B cell (primary cell): ENCODE data around the gene SEMA4A. TPM values are rescaled to one million over a fixed set of nuclear protein-coding genes. Genes with fewer than 3 reads are reported as not detected.
"Not testable (repeated sequence)": the region's sequence is repeated elsewhere in the genome, so short reads cannot be mapped to it uniquely, and the experiment has no call there.

Experiments
- ATAC-seq: fragments of 200-7000 bp; cut with Tn5 transposase; one replicate; pipeline ENCODE4 v1.10.0; 2021; ENCODE audit warnings: low read depth, mild to moderate bottlenecking, moderate number of reproducible peaks, moderate library complexity
- CTCF ChIA-PET: fragments of 350-600 bp; sonication (Branson Sonifier 250); formaldehyde crosslinking; loops from one replicate; lab custom pipeline; 2021; ENCODE audit warnings: antibody characterized with exemption, inconsistent platforms; lab: Charles Lee
- POLR2A ChIA-PET: fragments of 350-600 bp; sonication (Branson Sonifier 250); formaldehyde crosslinking; loops from one replicate; lab custom pipeline; 2021; ENCODE audit warnings: antibody characterized with exemption; lab: Charles Lee
- DNase-seq: peaks from one replicate; pipeline ENCODE4 v3.0.0; 2013
- H2AFZ ChIP-seq: 2 replicates; pipeline ENCODE4 v1.6.1; 2012; ENCODE audit warnings: mild to moderate bottlenecking, low read depth, low read length; ENCODE audit not compliant: insufficient read depth, poor library complexity, severe bottlenecking
- H3K27ac ChIP-seq, 2 donors: 1 replicate in 1 of 2; 2 replicates in 1 of 2; pipeline ENCODE4 v1.5.1; 2012 to 2013; ENCODE audit warnings: low read length in 2 of 2, mild to moderate bottlenecking in 2 of 2, moderate library complexity in 1 of 2
- H3K27me3 ChIP-seq, 4 experiments: fragments of 200-600 bp in 1 of 4; sonication (generic) in 1 of 4; replicated peaks in 1 of 4; 1 replicate in 2 of 4; 2 replicates in 2 of 4; pipeline versions ENCODE4 v1.6.1 to v1.7.0; 2013 to 2016; ENCODE audit warnings: low read length in 3 of 4, mild to moderate bottlenecking in 2 of 4, mixed read lengths in 1 of 4, moderate library complexity in 1 of 4; ENCODE audit not compliant: insufficient read depth in 4 of 4, control insufficient read depth in 3 of 4; ENCODE audit errors: control extremely low read depth in 1 of 4
- H3K36me3 ChIP-seq, 2 experiments: replicated peaks in 1 of 2; 1 replicate in 1 of 2; 2 replicates in 1 of 2; pipeline versions ENCODE4 v1.6.1 to v1.7.1; 2013; ENCODE audit warnings: low read length in 1 of 2; ENCODE audit not compliant: insufficient read depth in 2 of 2, control insufficient read depth in 1 of 2; ENCODE audit errors: control extremely low read depth in 1 of 2, extremely low read depth in 1 of 2
- H3K4me1 ChIP-seq, 2 donors: fragments of 200-600 bp in 1 of 2; sonication (generic) in 1 of 2; 1 replicate in 1 of 2; 2 replicates in 1 of 2; pipeline versions ENCODE4 v1.5.1 to v1.6.1; 2013 to 2017; ENCODE audit warnings: low read length in 2 of 2; ENCODE audit not compliant: control insufficient read depth in 2 of 2, insufficient read depth in 2 of 2
- H3K4me2 ChIP-seq: replicated peaks from 2 replicates; pipeline ENCODE3; 2012; ENCODE audit warnings: mild to moderate bottlenecking, low read depth, low read length; ENCODE audit not compliant: poor library complexity, severe bottlenecking
- H3K4me3 ChIP-seq, 5 experiments: fragments of 200-600 bp in 1 of 5; sonication (generic) in 1 of 5; 1 replicate in 3 of 5; 2 replicates in 2 of 5; pipeline versions ENCODE4 v1.5.1 to v1.7.0; 2011 to 2016; ENCODE audit warnings: low read length in 4 of 5, mild to moderate bottlenecking in 4 of 5, low read depth in 2 of 5, control low read depth in 1 of 5, moderate library complexity in 1 of 5; ENCODE audit not compliant: insufficient read depth in 1 of 5; ENCODE audit errors: control extremely low read depth in 1 of 5, extremely low read depth in 1 of 5
- H3K79me2 ChIP-seq: fragments of 200-600 bp; sonication (generic); one replicate; pipeline ENCODE4 v1.6.0; 2016; ENCODE audit warnings: low read length; ENCODE audit not compliant: control insufficient read depth, insufficient read depth
- H3K9ac ChIP-seq: fragments of 200-600 bp; sonication (generic); 2 replicates; pipeline ENCODE4 v1.6.1; 2017; ENCODE audit warnings: mild to moderate bottlenecking, low read length, moderate library complexity
- H3K9me3 ChIP-seq, 3 donors: one replicate each; pipeline versions ENCODE4 v1.6.1 to v1.7.1; 2013; ENCODE audit warnings: low read length in 2 of 3; ENCODE audit not compliant: control insufficient read depth in 2 of 3, insufficient read depth in 1 of 3; ENCODE audit errors: control extremely low read depth in 1 of 3
- H4K20me1 ChIP-seq: 2 replicates; pipeline ENCODE4 v1.6.0; 2012; ENCODE audit warnings: mild to moderate bottlenecking, low read length; ENCODE audit not compliant: insufficient read depth, control insufficient read depth, poor library complexity, severe bottlenecking
- H3K27ac Mint-ChIP-seq: one replicate; pipeline ENCODE4 v1.8.0; 2021; ENCODE audit warnings: mixed read lengths
- H3K27me3 Mint-ChIP-seq: one replicate; pipeline ENCODE4 v1.8.0; 2021; ENCODE audit warnings: mixed read lengths
- H3K4me1 Mint-ChIP-seq: one replicate; pipeline ENCODE4 v1.8.0; 2021; ENCODE audit warnings: mixed read lengths
- H3K4me3 Mint-ChIP-seq: one replicate; pipeline ENCODE4 v1.8.0; 2021; ENCODE audit warnings: mixed read lengths
- H3K9me3 Mint-ChIP-seq: one replicate; pipeline ENCODE4 v1.8.0; 2022; ENCODE audit warnings: mixed read lengths; ENCODE audit not compliant: insufficient read depth
- WGBS: methylation state at CpG from one replicate; pipeline ENCODE4 v1.1.5; 2013; ENCODE audit warnings: missing lambda C conversion rate; ENCODE audit not compliant: insufficient coverage; 5-methylcytosine and 5-hydroxymethylcytosine counted together
- intact Hi-C: fragments of 100-400 bp; cut with micrococcal nuclease; formaldehyde crosslinking; loops from one replicate; pipeline ENCODE4 v1.10.0; 2022
- polyA plus RNA-seq: library from polyadenylated mRNA; depleted of rRNA; stranded (reverse); fragments of >200 nt; gene quantifications from 2 replicates; pipeline ENCODE4 v1.2.3, GENCODE V29; 2012
- total RNA-seq, 2 donors: library from RNA; stranded (reverse); fragments of 120-200 nt in 1 of 2; gene quantifications; 1 replicate in 1 of 2; 2 replicates in 1 of 2; pipeline versions ENCODE4 v1.2.3 to v1.2.4, GENCODE V29; 2013 to 2022

The SEMA4A gene
- total and polyA plus RNA-seq, 2 donors (not counting 1 experiment from before 2014, with no cell fraction given) = 9.2 to 15.5 TPM

DNA sequence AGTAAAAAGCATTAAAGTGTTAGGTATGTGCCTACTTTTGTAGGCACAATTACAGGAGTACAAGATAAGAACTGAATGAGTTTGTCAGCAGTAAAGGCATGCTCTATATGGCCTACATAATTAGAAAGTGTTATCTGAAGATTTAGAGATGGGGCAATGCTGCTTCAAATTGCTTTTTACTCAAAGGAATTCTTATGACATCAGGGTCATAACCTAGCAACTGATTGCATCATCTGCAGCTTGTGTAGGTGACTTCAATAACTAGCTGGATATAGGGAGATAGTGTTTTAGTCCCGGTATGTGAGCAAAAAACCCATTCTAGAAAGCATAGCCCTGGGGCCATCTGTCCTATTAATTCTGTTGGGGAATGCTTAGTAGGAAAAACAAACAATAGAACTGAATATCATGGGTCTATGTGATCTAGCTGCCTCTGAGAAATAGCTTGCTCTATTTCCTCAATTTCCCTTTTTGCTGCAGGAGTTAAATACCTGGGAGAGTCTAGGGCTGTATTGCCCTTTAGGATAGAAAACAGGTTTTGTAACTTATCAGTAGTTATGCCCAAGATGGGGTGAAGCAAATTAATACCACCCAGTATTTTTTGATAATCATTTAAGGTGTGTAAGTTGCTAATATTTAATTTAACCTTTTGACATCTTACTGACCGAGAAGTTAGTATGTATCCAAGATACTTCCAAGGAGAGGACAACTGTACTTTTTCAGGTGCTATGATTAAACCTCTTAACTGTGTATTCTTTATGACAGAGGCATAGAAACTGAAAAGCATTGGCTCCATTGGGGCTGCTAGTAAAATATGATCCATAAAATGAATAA lies 33.2 kb downstream of the SEMA4A start:
- H3K4me1 ChIP-seq, H3K4me2 ChIP-seq, DNase-seq, H3K27ac Mint-ChIP-seq, H3K79me2 ChIP-seq, H3K9me3 ChIP-seq, intact Hi-C loops, H3K4me3 Mint-ChIP-seq, H2AFZ ChIP-seq, H3K4me1 Mint-ChIP-seq, H3K27me3 Mint-ChIP-seq, H3K9me3 Mint-ChIP-seq, ATAC-seq, H3K4me3 ChIP-seq, H3K36me3 ChIP-seq, H3K9ac ChIP-seq, H3K27me3 ChIP-seq, POLR2A ChIA-PET, H4K20me1 ChIP-seq, H3K27ac ChIP-seq: not testable (repeated sequence)
- CTCF ChIA-PET = interaction anchor here (0.7 to 1.1 kb wide), 2 partner anchors 38 kb away, joined by 3 read pairs; no protein-coding TSS in a partner anchor
- 100% methylated on average over 1 of the region's 2 CpGs for WGBS

- H3K36me3 ChIP-seq, POLR2A ChIA-PET, H3K4me3 Mint-ChIP-seq, H3K4me2 ChIP-seq, H2AFZ ChIP-seq, H4K20me1 ChIP-seq, H3K9me3 Mint-ChIP-seq, H3K9ac ChIP-seq, H3K9me3 ChIP-seq, H3K4me3 ChIP-seq, DNase-seq, H3K27ac Mint-ChIP-seq, H3K27ac ChIP-seq, H3K27me3 Mint-ChIP-seq, H3K27me3 ChIP-seq, CTCF ChIA-PET, ATAC-seq: not testable (repeated sequence)
- H3K4me1 Mint-ChIP-seq = peaks cover 15% of the 10 kb centered on the region
- intact Hi-C loops = loop anchor here (5.0 kb wide), 1 partner anchor 333 kb away; the partner anchor contains the start of genes GON4L and SYT11
- H3K79me2 ChIP-seq = peaks cover 14% of the 10 kb centered on the region
- WGBS = no CpG with 5 or more reads among the region's 4 CpGs
- H3K4me1 ChIP-seq = peaks cover 10 to 14% of the 10 kb centered on the region in 2 donors
Measured at GRCh38 chr1:156190265-156190664, 36.9 kb downstream of the SEMA4A start.
